GM12891 (cell line): ENCODE results near the gene SERPIND1. TPM values are rescaled to one million over a fixed set of nuclear protein-coding genes. Genes with fewer than 3 reads are reported as not detected.
"Not testable (repeated sequence)": the region's sequence is repeated elsewhere in the genome, so short reads cannot be mapped to it uniquely, and the experiment has no call there.

Source experiments
- DNase-seq: peaks from one replicate; pipeline ENCODE4 v3.0.0; 2011; ENCODE audit warnings: low spot score; ENCODE audit not compliant: insufficient read length
- FAIRE-seq: peaks from 2 replicates; lab custom pipeline; 2011; peaks lifted over from hg19 to GRCh38; lab: Jason Lieb, UNC
- PAX5 ChIP-seq: IDR thresholded peaks from 2 replicates; pipeline ENCODE4 v1.6.1; 2011; ENCODE audit warnings: low read length, moderate library complexity, mild to moderate bottlenecking; ENCODE audit not compliant: insufficient read depth, severe bottlenecking
- POLR2A ChIP-seq: IDR thresholded peaks from 2 replicates; pipeline ENCODE4 v1.6.1; 2011; ENCODE audit warnings: low read depth, low read length, control low read depth
- POLR2AphosphoS5 ChIP-seq: IDR thresholded peaks from 2 replicates; pipeline ENCODE4 v1.6.1; 2011; ENCODE audit warnings: low read depth, low read length, control low read depth
- POU2F2 ChIP-seq: IDR thresholded peaks from 2 replicates; pipeline ENCODE4 v1.6.1; 2011; ENCODE audit warnings: low read depth, mild to moderate bottlenecking, control low read depth, low read length, moderate library complexity
- SPI1 ChIP-seq: IDR thresholded peaks from 2 replicates; pipeline ENCODE4 v1.6.1; 2011; ENCODE audit warnings: low read depth, low read length, control low read depth
- TAF1 ChIP-seq: IDR thresholded peaks from 2 replicates; pipeline ENCODE4 v1.6.1; 2011; ENCODE audit warnings: low read depth, low read length, control low read depth
- polyA plus RNA-seq: library from polyadenylated mRNA; unstranded; fragments of >200 nt; gene quantifications from one replicate; pipeline ENCODE4 v1.2.1, GENCODE V29; 2012; ENCODE audit warnings: low read depth, missing spikeins, inconsistent platforms; ENCODE audit not compliant: missing spikeins

Gene SERPIND1
- polyA plus RNA-seq: 0.04 TPM

GRCh38 chr22:20773793-20774212 is at the start of gene SERPIND1:
Gene SERPIND1, plus strand, starts transcription at chr22:20774113. Its CDS starts 5,200 bp downstream, at chr22:20779313.
- no peak for DNase-seq
- TF ChIP-seq POLR2A (no peak), POU2F2 (no peak), SPI1 (no peak), PAX5 (no peak), POLR2AphosphoS5 (no peak), TAF1 (no peak)
- FAIRE-seq: no peak

GRCh38 chr22:20724676-20725454 is 49.0 kb upstream of the SERPIND1 start:
- TF ChIP-seq TAF1 (no peak), PAX5 (no peak), POU2F2 (no peak), SPI1 (no peak), POLR2AphosphoS5 (no peak), POLR2A (no peak)
- DNase-seq: no peak
- no peak for FAIRE-seq

- TF ChIP-seq TAF1 (no peak), PAX5 (no peak), POLR2A (no peak), POU2F2 (no peak), SPI1 (no peak), POLR2AphosphoS5 (no peak)
- no peak for FAIRE-seq
These were observed 47.8 kb upstream of the SERPIND1 start for GRCh38 chr22:20725987-20726558.

GRCh38 chr22:20727118-20728015 is 46.5 kb upstream of the SERPIND1 start:
- DNase-seq (no peak), FAIRE-seq (no peak)
- TF ChIP-seq POLR2AphosphoS5: no peak
- no peak for TF ChIP-seq POU2F2
- TF ChIP-seq POLR2A: no peak
- no peak for TF ChIP-seq SPI1
- TF ChIP-seq PAX5: no peak
- TF ChIP-seq TAF1: no peak

More at GRCh38 chr22:20725987-20726558, 47.8 kb upstream of the SERPIND1 start:
- DNase-seq: no peak

- FAIRE-seq (no peak), DNase-seq (no peak)
- no peak for TF ChIP-seq POU2F2
- no peak for TF ChIP-seq POLR2AphosphoS5
- TF ChIP-seq SPI1: no peak
- no peak for TF ChIP-seq POLR2A
- no peak for TF ChIP-seq TAF1
These were observed 45.3 kb upstream of the SERPIND1 start for GRCh38 chr22:20728523-20729190.

- no peak for TF ChIP-seq POU2F2
- TF ChIP-seq SPI1: no peak
- TF ChIP-seq TAF1: no peak
- no peak for TF ChIP-seq POLR2A
- no peak for TF ChIP-seq POLR2AphosphoS5
- no peak for TF ChIP-seq PAX5
- DNase-seq (no peak), FAIRE-seq (no peak)
These were observed 44.7 kb upstream of the SERPIND1 start for GRCh38 chr22:20729194-20729593.

GRCh38 chr22:20732431-20732830 is 41.5 kb upstream of the SERPIND1 start:
- FAIRE-seq, DNase-seq: not testable (repeated sequence)

- FAIRE-seq: not testable (repeated sequence)
These were observed 38.4 kb upstream of the SERPIND1 start for GRCh38 chr22:20735356-20736162.

GRCh38 chr22:20736891-20737290 is 37.0 kb upstream of the SERPIND1 start:
- not testable (repeated sequence) for FAIRE-seq

More at GRCh38 chr22:20735356-20736162, 38.4 kb upstream of the SERPIND1 start:
- DNase-seq: not testable (repeated sequence)

More at GRCh38 chr22:20736891-20737290, 37.0 kb upstream of the SERPIND1 start:
- not testable (repeated sequence) for DNase-seq
